Activated CD4-positive, alpha-beta T cell treated with anti-CD3 and anti-CD28 coated beads, Interleukin-2, amount 50 U/mL, for 16 hours (primary cell): ENCODE results near the gene CEPT1.
"Not testable (repeated sequence)": the region's sequence is repeated elsewhere in the genome, so short reads cannot be mapped to it uniquely, and the experiment has no call there.

Experiments used
- DNase-seq: peaks from one replicate; pipeline ENCODE4 v3.0.0-alpha.2; 2020

The CEPT1 gene

GRCh38 chr1:111212634-111213335 is 72.8 kb downstream of the CEPT1 start:
- no peak for DNase-seq

GRCh38 chr1:111213412-111213811 is 73.4 kb downstream of the CEPT1 start:
- DNase-seq, result no peak

DNA sequence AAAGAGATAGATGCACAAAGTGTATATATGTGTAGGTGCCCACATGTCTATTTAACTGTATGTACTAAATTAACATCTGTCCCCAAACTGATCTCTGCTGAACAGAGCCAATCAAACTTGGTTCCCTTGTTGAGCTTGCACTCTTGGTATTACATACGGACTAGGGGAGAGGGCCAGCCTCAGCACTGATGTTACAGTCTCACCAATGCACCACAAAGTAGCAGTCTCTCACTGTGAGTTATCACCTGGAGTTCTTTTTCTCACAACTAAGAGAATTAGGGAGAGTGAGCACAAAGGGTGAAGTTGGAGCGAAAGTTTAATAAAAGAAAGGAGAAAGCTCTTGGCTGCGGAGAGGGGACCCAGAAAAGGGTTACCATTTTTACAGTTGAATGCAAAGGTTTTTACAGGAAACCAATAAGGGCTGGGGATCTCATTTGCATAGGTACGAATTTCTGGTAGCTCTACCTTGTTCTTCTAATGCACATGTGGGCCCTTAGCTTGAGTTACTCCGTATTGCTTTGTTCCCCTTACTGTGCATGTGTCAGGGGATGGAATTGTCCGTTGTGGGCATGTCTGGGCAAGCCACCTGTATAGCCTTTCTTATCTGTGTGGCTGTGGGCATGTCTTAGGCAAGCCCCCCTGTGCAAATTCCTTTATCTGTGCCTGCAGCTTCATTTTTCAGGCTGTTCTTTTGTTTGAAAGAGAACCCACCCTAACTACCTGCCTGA is 74.2 kb downstream of the CEPT1 start:
- no peak for DNase-seq

- no peak for DNase-seq
Measured at GRCh38 chr1:111214884-111215283, 74.9 kb downstream of the CEPT1 start.

GRCh38 chr1:111215285-111215684 is 75.3 kb downstream of the CEPT1 start:
- not testable (repeated sequence) for DNase-seq

DNA sequence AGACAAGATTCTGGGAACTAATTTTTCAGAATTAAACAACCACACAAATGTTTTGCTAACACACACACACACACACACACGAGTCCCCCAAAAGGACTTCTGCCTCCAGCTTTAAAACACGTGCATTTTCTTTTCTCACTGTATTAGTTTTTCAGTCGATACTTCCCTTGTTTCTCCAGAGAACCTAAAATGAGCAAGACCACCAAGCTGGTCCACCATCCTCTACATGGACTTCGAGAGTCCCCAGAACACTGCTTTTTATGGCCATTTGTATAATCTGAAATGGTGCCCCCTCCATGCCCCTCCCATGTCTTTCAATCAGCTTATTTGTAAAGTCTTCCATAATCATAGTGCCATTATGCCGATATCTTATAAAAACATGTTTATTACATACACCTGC is 76.7 kb downstream of the CEPT1 start:
- DNase-seq, result no peak

GRCh38 chr1:111217183-111217910 is 77.3 kb downstream of the CEPT1 start:
- peak; percentile 76 for DNase-seq

DNA sequence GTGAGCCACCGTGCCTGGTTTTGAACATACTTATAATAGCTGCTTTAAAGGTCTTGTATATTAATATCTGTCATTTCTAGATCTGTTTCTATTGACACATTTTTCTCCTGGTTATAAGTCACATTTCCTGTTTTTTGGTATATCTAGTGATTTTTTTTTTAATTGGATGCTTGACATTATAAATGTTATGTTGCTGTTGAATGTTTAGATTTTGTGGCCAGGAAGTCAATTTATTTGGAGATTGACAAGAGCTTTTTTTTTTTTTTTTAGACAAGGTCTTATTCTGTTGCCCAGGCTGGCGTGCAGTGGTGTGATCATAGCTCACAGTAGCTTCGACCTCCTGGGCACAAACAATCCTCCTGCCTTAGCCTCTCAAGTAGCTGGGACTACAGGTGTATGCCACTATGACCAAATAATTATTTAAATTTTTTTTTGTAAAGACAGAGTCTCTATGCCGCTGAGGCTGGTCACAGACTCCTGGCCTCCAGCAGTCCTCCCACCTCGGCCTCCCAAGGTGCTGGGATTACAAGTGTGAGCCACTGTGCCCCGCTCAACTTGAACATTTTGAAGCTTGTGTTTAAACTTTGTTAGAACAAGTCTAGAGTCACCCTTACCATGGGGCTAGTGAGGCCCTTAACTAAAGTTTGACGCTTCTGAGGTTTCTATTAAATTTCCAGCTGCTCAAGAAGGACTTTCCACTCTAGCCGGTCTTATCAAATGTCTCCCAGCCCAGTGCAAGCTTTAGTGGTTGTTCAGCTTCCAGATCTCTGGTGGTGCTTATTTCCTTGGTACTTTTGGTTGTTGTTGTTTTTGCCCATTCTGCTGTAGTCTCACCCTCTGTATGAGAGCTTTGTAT is 78.9 kb downstream of the CEPT1 start:
- DNase-seq, result no peak

- DNase-seq, result peak; percentile 78
Measured at GRCh38 chr1:111219557-111220286, 79.7 kb downstream of the CEPT1 start.

GRCh38 chr1:111220302-111220890 is 80.4 kb downstream of the CEPT1 start:
- DNase-seq, result no peak

GRCh38 chr1:111221276-111221632 is 81.2 kb downstream of the CEPT1 start:
- no peak for DNase-seq

DNA sequence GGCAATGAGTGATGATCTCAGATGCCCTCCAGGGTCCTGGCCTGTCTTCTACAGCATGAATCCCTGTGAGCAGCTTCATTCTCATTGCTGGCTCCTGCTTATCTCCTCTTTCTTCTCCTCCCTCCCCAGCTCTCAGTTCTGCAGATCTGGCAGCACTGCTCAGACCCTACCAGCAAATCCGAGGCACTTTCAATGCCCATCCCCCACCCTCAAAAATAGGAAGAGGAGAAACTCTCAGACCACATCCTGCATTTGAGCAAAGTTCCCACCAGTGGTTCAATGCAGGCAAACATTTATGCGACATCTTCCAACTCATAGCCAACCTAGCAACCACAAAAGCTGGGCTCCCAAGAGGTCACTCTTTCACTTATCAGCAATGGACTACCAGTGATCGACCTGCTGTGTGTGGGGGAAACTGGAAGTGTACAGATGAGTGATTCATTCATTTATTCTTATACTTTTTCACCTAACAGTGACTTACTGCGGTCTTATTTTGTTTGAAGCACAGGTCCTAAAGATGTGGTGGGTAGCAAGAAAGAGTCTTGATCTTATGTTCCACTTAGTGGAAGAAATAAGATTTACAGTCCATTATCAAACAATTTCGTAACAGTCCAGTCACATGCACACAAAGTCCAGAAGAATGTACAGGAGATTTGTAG is 81.7 kb downstream of the CEPT1 start:
- peak; percentile 92 for DNase-seq

- peak; percentile 81 for DNase-seq
Measured at GRCh38 chr1:111222308-111223125, 82.5 kb downstream of the CEPT1 start.

DNA sequence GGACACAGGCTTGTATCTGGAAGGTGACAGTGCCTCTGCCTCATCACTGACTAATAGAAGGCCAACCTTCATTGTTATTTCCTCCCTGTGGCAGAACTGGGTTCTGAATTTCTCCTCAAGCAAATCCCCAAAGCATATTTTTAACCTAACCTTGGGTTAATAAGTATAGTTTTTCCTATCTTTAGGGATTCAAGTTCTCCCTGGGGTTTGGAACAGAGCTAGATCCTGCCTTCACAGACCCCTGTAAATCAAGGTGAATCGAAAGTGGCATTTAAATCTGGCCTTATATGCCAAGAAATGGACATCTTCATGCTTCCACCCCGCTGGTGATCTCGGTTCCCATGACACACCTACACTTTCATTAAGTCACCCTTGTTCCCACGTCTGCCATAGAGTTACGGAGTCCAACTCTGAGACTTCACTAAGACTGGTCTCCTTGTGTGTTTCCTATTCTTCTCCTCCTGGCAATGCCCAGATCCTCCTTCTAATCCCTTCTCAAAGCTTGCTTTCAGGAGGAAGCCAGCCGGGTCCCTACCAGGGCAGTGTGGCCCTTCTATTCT is 83.2 kb downstream of the CEPT1 start:
- DNase-seq, result no peak

DNA sequence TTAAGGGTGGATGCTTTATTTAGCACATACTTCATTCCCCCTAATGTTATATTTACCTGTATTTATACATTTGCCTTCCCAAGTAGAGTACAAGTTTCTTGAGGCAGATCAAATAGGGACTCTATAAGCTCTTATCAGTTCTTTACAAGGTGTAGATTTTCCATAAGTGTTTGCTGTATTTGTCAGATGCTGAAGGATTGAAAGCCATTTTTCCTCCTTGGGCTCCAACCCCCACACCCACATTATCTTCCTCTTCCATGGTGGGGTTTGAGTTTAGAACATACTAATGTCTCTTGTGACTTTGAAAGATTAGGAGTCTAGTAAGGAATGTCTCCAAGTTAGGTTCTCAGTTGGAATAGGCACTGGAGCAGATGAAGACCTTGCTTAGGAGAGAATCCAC is 85.1 kb downstream of the CEPT1 start:
- no peak for DNase-seq

- no peak for DNase-seq
Measured at GRCh38 chr1:111225717-111226400, 85.8 kb downstream of the CEPT1 start.

- DNase-seq, result no peak
Measured at GRCh38 chr1:111227434-111227833, 87.4 kb downstream of the CEPT1 start, which contains the start of gene CHI3L2. Gene CHI3L2, plus strand, starts transcription at chr1:111227713. Its CDS starts 17 bp downstream, at chr1:111227730.

GRCh38 chr1:111227851-111228747 is 88.1 kb downstream of the CEPT1 start:
- DNase-seq, result no peak
